HEK293 (cell line): Measurements from ENCODE around the gene STIP1.
"Not testable (repeated sequence)": the region's sequence is repeated elsewhere in the genome, so short reads cannot be mapped to it uniquely, and the experiment has no call there.

ENCODE experiments used
- KLF8 ChIP-seq: fragments of 450-650 bp; formaldehyde crosslinking; IDR thresholded peaks from 2 replicates; pipeline ENCODE4 v1.5.1; 2016; ENCODE audit warnings: missing biosample characterization, missing genetic modification characterization
- TCF7L2 ChIP-seq: IDR thresholded peaks from 2 replicates; pipeline ENCODE4 v1.6.1; 2011; ENCODE audit warnings: low read depth, mild to moderate bottlenecking, inconsistent platforms, low read length, moderate library complexity, borderline replicate concordance
- ZNF830 ChIP-seq: fragments of 450-650 bp; IDR thresholded peaks from 2 replicates; pipeline ENCODE4 v1.5.0; 2018; ENCODE audit warnings: missing biosample characterization, missing genetic modification characterization, low read depth, mild to moderate bottlenecking, moderate library complexity
- TF ChIP-seq, protein P1 (sequence below): fragments of 450-650 bp; formaldehyde crosslinking; IDR thresholded peaks from 2 replicates; pipeline ENCODE4 v1.5.1; 2016; ENCODE audit warnings: missing biosample characterization, missing genetic modification characterization

DNA sequence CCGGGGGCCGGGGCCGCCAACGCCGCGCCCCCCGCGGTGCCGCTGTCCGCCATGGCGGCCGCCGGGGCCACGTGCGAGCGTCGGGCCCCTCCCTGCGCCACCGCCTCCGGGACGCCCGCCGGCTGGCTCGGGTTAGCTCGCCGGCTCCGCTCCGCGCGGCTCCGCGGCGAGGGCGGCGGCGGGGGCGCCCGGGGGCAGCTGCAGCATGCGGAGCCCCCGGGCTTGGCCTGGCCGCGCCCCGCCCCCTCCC, 60.6 kb downstream of the STIP1 start:
- TF ChIP-seq, protein P1, sequence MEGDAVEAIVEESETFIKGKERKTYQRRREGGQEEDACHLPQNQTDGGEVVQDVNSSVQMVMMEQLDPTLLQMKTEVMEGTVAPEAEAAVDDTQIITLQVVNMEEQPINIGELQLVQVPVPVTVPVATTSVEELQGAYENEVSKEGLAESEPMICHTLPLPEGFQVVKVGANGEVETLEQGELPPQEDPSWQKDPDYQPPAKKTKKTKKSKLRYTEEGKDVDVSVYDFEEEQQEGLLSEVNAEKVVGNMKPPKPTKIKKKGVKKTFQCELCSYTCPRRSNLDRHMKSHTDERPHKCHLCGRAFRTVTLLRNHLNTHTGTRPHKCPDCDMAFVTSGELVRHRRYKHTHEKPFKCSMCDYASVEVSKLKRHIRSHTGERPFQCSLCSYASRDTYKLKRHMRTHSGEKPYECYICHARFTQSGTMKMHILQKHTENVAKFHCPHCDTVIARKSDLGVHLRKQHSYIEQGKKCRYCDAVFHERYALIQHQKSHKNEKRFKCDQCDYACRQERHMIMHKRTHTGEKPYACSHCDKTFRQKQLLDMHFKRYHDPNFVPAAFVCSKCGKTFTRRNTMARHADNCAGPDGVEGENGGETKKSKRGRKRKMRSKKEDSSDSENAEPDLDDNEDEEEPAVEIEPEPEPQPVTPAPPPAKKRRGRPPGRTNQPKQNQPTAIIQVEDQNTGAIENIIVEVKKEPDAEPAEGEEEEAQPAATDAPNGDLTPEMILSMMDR, result not testable (repeated sequence)
- TF ChIP-seq KLF8 (tag by site-specific recombination); TCF7L2; ZNF830 (tag by site-specific recombination): not testable (repeated sequence)
